SU-DHL-6 (cell line): ENCODE measurements around the gene SLC47A1.

Experiments
- H2AFZ ChIP-seq: fragments of 200-600 bp; sonication (generic); 2 replicates; pipeline ENCODE4 v1.6.1; 2014; ENCODE audit warnings: low read depth, mild to moderate bottlenecking, moderate library complexity, mixed read lengths, antibody characterized with exemption, low read length; ENCODE audit not compliant: severe bottlenecking
- H3F3A ChIP-seq: fragments of 200-600 bp; shearing (Covaris generic); 2 replicates; pipeline ENCODE4 v1.6.0; 2016; ENCODE audit warnings: antibody characterized with exemption, mild to moderate bottlenecking; ENCODE audit not compliant: insufficient read depth
- H3K27ac ChIP-seq: fragments of 200-600 bp; sonication (generic); 2 replicates; pipeline ENCODE4 v1.5.1; 2016; ENCODE audit warnings: low read depth, mild to moderate bottlenecking, low read length, moderate library complexity, mixed read lengths
- H3K27me3 ChIP-seq: fragments of 200-600 bp; sonication (generic), shearing (Covaris generic); 2 replicates; pipeline ENCODE4 v1.6.0; 2014; ENCODE audit warnings: mild to moderate bottlenecking, low read length
- H3K36me3 ChIP-seq: fragments of 200-600 bp; sonication (generic); 2 replicates; pipeline ENCODE4 v1.6.1; 2014; ENCODE audit warnings: mild to moderate bottlenecking, low read length, mixed read lengths
- H3K4me2 ChIP-seq: fragments of 300-600, 200-600 bp; shearing (Covaris generic), sonication (generic); 2 replicates; pipeline ENCODE4 v1.6.0; 2014; ENCODE audit warnings: low read length, low read depth, mild to moderate bottlenecking; ENCODE audit not compliant: poor library complexity, severe bottlenecking
- H3K4me3 ChIP-seq: fragments of 200-600 bp; sonication (generic); 2 replicates; pipeline ENCODE4 v1.5.1; 2014; ENCODE audit warnings: antibody characterized with exemption, low read length, mild to moderate bottlenecking, mixed read lengths; ENCODE audit not compliant: insufficient read depth, poor library complexity, severe bottlenecking
- H3K79me2 ChIP-seq: fragments of 200-600 bp; sonication (generic); 2 replicates; pipeline ENCODE4 v1.6.1; 2014; ENCODE audit warnings: mild to moderate bottlenecking, low read length, moderate library complexity; ENCODE audit not compliant: insufficient read depth
- H3K9ac ChIP-seq: fragments of 200-600 bp; sonication (generic); 2 replicates; pipeline ENCODE4 v1.7.0; 2014; ENCODE audit warnings: mild to moderate bottlenecking, low read length
- H3K9me2 ChIP-seq: fragments of 200-600 bp; sonication (generic); replicated peaks from 2 replicates; pipeline ENCODE4 v1.6.1; 2014; ENCODE audit warnings: low read length; ENCODE audit not compliant: insufficient read depth
- H3K9me3 ChIP-seq: fragments of 200-600 bp; sonication (generic); 2 replicates; pipeline ENCODE4 v1.6.1; 2014; ENCODE audit warnings: low read length, mixed read lengths; ENCODE audit not compliant: insufficient read depth
- H4K20me1 ChIP-seq: fragments of 200-600 bp; sonication (generic); 2 replicates; pipeline ENCODE4 v1.6.1; 2014; ENCODE audit warnings: low read depth, mild to moderate bottlenecking, antibody characterized with exemption, low read length, moderate library complexity, mixed read lengths
- EZH2phosphoT487 ChIP-seq: fragments of 200-600 bp; sonication (generic), shearing (Covaris generic); conservative IDR thresholded peaks from 2 replicates; pipeline ENCODE4 v1.6.1; 2018; ENCODE audit warnings: mild to moderate bottlenecking, antibody characterized with exemption, low read length, moderate library complexity, mixed read lengths
- TF ChIP-seq, protein P1 (sequence below): fragments of 200-600 bp; sonication (generic); IDR thresholded peaks from one replicate; pipeline ENCODE4 v1.5.1; 2017; ENCODE audit warnings: antibody characterized with exemption, mild to moderate bottlenecking, low read length, moderate library complexity; ENCODE audit not compliant: insufficient read depth, poor library complexity, severe bottlenecking

Gene SLC47A1

DNA sequence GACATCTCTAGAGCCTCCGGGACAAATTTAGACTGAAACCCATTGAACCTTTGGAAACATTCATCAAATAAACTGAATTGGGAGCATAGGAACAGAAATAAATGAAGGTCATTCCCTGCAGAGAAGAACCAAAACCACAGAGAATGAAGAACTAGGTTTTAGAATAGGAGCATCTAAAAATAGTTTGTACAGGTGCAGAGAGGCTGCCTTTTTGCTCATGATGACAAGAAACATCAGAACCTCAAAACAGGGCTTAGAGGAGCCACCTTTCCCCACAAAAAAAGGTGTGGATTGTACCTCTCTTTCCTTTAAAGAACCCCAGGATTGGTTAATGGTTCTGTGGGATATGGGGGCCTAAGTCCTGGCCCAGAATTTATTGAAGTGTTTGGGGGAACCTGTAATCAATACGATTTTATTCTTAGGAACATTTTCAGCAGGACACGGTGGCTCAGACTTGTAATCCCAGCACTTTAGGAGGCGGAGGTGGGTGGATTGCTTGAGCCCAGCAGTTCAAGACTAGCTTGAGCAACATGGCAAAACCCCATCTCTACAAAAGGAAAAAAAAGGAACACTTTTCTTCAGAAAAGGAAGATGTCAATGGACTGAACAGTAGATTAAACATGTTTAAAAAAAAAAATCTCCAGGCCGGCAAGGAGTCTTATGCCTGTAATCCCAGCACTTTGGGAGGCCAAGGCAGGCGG is 37.7 kb upstream of the SLC47A1 start:
- Histone ChIP-seq H3K4me3 (no peak overlapping the region), H3K36me3 (no peaks in the 10 kb centered on the region), H3K9me3 (no peaks in the 10 kb centered on the region), H3F3A (no peaks in the 10 kb centered on the region), H3K9ac (no peak overlapping the region; the same call in 1 of the 2 replicates), H3K27me3 (no peaks in the 10 kb centered on the region), H3K4me2 (peak overlapping the region; percentile 34), H4K20me1 (no peaks in the 10 kb centered on the region), H3K27ac (no peak overlapping the region), H3K79me2 (no peaks in the 10 kb centered on the region), H3K9me2 (no peaks in the 10 kb centered on the region), H2AFZ (no peak overlapping the region)
- TF ChIP-seq, protein P1, sequence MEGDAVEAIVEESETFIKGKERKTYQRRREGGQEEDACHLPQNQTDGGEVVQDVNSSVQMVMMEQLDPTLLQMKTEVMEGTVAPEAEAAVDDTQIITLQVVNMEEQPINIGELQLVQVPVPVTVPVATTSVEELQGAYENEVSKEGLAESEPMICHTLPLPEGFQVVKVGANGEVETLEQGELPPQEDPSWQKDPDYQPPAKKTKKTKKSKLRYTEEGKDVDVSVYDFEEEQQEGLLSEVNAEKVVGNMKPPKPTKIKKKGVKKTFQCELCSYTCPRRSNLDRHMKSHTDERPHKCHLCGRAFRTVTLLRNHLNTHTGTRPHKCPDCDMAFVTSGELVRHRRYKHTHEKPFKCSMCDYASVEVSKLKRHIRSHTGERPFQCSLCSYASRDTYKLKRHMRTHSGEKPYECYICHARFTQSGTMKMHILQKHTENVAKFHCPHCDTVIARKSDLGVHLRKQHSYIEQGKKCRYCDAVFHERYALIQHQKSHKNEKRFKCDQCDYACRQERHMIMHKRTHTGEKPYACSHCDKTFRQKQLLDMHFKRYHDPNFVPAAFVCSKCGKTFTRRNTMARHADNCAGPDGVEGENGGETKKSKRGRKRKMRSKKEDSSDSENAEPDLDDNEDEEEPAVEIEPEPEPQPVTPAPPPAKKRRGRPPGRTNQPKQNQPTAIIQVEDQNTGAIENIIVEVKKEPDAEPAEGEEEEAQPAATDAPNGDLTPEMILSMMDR: no peak
- no peak for TF ChIP-seq EZH2phosphoT487

DNA sequence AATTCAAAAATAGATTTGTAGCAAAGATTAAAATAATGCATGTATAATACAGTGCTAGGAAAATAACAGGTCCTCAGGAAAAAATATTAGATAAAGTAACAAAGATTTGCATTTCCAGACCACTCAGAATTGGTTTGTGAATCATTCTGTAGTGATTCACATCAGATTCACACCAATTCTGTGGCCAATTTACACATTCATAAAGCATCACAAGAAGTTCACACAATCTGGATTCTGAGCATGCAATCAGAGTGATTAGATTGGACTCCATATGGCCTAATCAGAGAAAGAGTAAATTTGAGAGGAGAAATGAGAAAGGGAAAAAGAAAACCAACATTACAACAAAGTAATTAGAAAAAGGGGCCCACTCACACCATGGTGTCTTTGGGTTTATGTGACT is 36.0 kb upstream of the SLC47A1 start:
- Histone ChIP-seq H2AFZ (no peak overlapping the region), H3K4me3 (no peak overlapping the region), H3K27ac (no peak overlapping the region), H3K9me2 (no peaks in the 10 kb centered on the region), H3K4me2 (no peak overlapping the region), H3K79me2 (no peaks in the 10 kb centered on the region), H3K36me3 (no peaks in the 10 kb centered on the region), H3K27me3 (no peaks in the 10 kb centered on the region), H3K9ac (no peak overlapping the region), H3F3A (no peaks in the 10 kb centered on the region), H3K9me3 (no peaks in the 10 kb centered on the region), H4K20me1 (no peaks in the 10 kb centered on the region)
- TF ChIP-seq EZH2phosphoT487: no peak
- TF ChIP-seq, protein P1: no peak

DNA sequence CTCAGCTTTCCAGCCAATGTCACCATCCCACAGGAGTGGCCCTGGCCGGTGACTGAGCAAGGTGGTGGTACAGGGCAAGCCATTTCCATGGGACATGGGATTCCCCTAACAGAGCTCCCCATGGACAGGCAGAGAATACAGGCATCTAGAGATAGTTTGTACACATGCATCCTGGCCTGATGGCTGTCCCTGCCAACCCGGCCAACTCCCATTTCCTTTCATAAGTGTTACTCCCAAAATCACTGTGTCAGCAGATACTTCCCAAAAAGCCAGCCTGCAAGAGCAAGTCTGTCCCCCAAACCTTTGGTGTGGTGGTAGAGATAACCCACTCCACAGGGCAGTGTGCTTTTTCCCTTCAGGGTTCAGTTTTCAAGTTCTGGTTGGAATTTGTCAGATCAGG is 32.4 kb upstream of the SLC47A1 start:
- Histone ChIP-seq H3K4me3 (no peak overlapping the region), H3F3A (no peaks in the 10 kb centered on the region), H3K9me3 (no peaks in the 10 kb centered on the region), H3K27ac (no peak overlapping the region), H3K27me3 (no peaks in the 10 kb centered on the region), H4K20me1 (no peaks in the 10 kb centered on the region), H3K9me2 (no peaks in the 10 kb centered on the region), H2AFZ (no peak overlapping the region), H3K9ac (no peak overlapping the region), H3K79me2 (no peaks in the 10 kb centered on the region), H3K36me3 (no peaks in the 10 kb centered on the region), H3K4me2 (no peak overlapping the region)
- TF ChIP-seq, protein P1: no peak
- no peak for TF ChIP-seq EZH2phosphoT487
